Activated T-helper 1 cell treated with Interleukin-2 at 50 U/mL for 16 hours (primary cell): ENCODE data around the gene SLC13A1.
"Not testable (repeated sequence)": the region's sequence is repeated elsewhere in the genome, so short reads cannot be mapped to it uniquely, and the experiment has no call there.

ENCODE experiments used
- DNase-seq: peaks from one replicate; pipeline ENCODE4 v3.0.0-alpha.2; 2020; ENCODE audit warnings: low read depth

The SLC13A1 gene

DNA sequence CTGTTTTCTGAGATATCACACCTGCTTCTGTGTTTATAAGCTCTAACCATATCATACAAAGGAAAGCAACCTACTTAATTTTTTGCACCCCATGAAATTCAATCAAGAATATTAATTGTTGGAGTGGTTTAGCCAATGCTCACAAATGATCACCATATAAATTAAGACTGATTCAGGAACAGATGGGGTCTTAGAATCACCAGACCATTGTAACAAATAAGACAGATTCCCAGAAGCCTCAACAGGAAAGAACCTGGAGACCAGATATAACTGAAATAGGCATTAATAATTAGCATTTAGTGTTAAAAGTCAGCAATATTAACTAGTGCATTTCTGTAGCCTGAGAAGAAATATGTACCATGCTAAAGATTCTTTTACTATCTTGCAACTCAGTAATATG lies 73.6 kb downstream of the SLC13A1 start:
- DNase-seq: no peak

GRCh38 chr7:123125231-123125630 lies 74.5 kb downstream of the SLC13A1 start:
- DNase-seq: no peak

GRCh38 chr7:123122916-123123315 lies 76.9 kb downstream of the SLC13A1 start:
- DNase-seq: no peak

- DNase-seq: no peak
Measured at GRCh38 chr7:123120286-123120685, 79.5 kb downstream of the SLC13A1 start.

DNA sequence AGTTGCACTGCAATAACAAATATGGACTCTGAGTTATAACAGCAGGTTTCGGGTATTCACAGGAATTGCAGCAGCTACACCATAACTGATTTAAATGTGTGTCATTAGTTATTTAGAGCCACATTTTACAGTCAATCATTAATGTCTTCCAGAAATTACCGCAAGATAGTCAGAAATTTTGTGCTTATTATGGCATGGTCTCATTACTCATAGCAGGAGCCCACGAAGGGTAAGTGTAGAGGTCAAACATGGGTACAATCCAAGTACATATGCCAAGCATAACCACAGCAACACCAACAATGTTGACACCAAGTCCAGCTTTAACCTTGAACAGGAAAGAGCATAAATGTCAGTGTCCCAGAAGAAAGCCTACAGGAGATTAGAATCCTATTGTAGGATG lies 84.4 kb downstream of the SLC13A1 start:
- DNase-seq: no peak

GRCh38 chr7:123114288-123114687 lies 85.5 kb downstream of the SLC13A1 start:
- no peak for DNase-seq

DNA sequence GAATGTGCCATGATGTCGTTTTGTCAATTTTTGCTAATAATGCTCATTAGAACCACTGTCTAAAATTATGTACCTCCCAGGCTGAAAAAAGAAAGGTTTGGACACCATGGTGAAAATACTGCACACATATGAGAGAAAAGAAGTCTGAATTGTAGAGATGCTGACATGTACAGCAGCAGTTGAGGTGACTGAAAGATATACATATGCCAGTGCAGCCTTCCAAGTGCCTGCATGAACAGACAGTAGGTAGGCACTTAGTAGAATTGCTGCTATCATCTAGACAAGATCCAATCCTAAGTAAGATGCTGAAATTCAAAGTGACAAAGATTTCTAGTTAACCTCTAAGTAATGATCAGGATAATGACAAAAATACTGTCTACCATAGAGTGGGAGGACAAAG lies 86.9 kb downstream of the SLC13A1 start:
- no peak for DNase-seq

GRCh38 chr7:123099712-123100111 lies 100.1 kb downstream of the SLC13A1 start:
- no peak for DNase-seq

- no peak for DNase-seq
Measured at GRCh38 chr7:123096976-123097375, 102.8 kb downstream of the SLC13A1 start.

GRCh38 chr7:123096434-123096833 lies 103.3 kb downstream of the SLC13A1 start:
- no peak for DNase-seq

DNA sequence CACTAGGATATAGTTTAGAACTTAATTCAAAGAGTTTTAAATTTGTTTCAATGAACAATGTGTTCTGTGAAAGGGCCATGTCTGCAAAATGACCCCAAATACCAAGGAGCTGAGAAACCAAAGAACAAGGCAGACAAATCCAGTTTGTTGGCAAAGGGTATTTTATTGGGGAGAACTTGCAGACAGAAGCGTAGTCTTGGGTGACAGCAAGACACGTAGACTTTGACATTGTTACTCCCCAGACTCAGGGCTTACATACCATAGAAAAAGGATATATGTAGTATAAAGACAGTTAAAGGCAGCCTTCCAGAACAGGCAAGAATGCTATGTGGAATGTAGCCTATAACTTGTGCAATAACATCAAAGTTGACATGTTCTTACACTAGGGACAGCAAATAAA lies 109.3 kb downstream of the SLC13A1 start:
- no peak for DNase-seq

- not testable (repeated sequence) for DNase-seq
Measured at GRCh38 chr7:123086910-123087309, 112.9 kb downstream of the SLC13A1 start.

DNA sequence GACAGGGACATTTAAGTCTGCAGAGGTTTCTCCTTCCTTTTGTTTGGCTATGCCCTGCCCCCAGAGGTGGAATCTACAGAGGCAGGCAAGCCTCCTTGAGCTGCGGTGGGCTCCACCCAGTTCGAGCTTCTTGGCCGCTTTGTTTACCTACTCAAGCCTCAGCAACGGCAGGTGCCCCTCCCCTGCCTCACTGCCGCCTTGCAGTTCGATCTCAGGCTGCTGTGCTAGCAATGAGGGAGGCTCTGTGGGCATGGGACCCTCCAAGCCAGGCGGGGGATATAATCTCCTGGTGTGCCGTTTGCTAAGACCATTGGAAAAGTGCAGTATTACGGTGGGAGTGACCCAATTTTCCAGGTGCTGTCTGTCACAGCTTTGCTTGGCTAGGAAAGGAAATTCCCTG lies 114.9 kb downstream of the SLC13A1 start:
- not testable (repeated sequence) for DNase-seq

- no peak for DNase-seq
Measured at GRCh38 chr7:123079021-123079420, 120.7 kb downstream of the SLC13A1 start.

DNA sequence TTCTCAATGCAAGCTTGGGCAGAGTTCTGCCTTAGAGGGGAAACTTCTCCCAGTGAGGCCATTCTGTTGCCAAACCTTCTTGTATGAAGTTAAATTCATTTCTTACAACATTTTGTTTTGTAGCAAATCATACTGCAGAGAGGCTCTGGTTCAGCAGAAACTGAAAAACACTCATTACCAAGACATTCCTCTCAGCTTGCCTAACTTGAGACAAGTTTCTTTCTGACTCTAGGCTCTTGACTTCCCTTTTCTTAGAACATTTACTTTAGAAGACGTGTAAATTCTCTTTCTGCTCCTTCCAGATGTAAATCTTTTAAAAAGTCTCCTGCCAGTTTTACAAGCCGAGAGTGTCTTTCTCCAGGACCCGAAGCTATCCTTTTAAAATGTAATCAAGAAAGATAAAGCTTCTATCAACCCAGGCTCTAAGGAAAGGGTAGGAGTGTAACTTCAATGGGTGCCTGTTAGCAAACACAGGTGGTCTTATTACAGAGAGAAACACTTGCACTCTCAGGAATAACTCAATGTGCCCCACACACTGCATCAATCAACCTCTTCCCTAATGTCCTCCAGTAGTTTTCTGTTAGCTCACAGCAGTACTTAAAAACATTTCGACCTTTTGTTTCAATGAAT lies 123.8 kb downstream of the SLC13A1 start:
- no peak for DNase-seq

- DNase-seq: no peak
Measured at GRCh38 chr7:123070702-123071286, 129.0 kb downstream of the SLC13A1 start.

GRCh38 chr7:123067814-123068213 lies 132.0 kb downstream of the SLC13A1 start:
- no peak for DNase-seq
